Neural progenitor cell (in vitro differentiated cells): ENCODE measurements around the gene ANKS1B.

Experiments used
- EZH2 ChIP-seq: fragments of 200-600 bp; sonication (generic); IDR thresholded peaks from 2 replicates; pipeline ENCODE4 v1.6.1; 2017; ENCODE audit warnings: antibody characterized with exemption, mild to moderate bottlenecking, moderate library complexity
- EZH2phosphoT487 ChIP-seq: fragments of 200-600 bp; sonication (generic); IDR thresholded peaks from 2 replicates; pipeline ENCODE4 v1.6.1; 2017; ENCODE audit warnings: antibody characterized with exemption
- TF ChIP-seq, protein P1 (sequence below): fragments of 200-600 bp; sonication (generic); IDR thresholded peaks from 2 replicates; pipeline ENCODE4 v1.5.1; 2017; ENCODE audit warnings: antibody characterized with exemption, mild to moderate bottlenecking

DNA sequence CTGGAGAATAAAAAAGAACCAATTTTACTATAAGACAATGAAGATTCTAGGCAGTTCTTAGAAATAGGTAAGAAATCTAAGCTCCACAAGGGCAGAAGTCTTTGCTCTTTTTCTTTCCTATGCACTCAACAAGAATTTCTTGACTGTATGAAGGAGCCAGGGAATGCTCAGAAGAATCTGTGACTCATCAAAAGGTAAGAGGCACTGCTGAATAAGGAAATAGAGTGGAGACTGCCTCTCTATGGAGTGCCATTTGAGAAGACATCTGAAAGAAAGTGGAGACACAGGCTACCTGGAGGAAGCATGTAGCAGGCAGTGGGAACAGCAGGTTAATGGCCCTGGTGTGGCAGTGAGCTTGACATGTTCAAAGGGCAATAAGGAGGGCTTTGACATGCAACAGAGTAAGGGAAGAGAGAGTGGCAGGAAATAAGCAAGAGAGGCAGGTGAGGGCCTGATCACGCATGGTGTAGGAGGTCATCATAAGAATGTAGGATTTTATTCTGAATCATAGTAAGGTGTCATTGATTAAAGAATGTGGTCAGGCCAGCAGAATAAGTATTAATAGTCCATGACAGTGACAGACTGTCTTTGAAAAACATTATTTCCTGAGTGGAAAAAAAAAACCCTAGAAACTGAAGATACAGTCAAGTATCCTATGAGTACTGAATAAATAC, 783.9 kb downstream of the ANKS1B start:
- TF ChIP-seq, protein P1, sequence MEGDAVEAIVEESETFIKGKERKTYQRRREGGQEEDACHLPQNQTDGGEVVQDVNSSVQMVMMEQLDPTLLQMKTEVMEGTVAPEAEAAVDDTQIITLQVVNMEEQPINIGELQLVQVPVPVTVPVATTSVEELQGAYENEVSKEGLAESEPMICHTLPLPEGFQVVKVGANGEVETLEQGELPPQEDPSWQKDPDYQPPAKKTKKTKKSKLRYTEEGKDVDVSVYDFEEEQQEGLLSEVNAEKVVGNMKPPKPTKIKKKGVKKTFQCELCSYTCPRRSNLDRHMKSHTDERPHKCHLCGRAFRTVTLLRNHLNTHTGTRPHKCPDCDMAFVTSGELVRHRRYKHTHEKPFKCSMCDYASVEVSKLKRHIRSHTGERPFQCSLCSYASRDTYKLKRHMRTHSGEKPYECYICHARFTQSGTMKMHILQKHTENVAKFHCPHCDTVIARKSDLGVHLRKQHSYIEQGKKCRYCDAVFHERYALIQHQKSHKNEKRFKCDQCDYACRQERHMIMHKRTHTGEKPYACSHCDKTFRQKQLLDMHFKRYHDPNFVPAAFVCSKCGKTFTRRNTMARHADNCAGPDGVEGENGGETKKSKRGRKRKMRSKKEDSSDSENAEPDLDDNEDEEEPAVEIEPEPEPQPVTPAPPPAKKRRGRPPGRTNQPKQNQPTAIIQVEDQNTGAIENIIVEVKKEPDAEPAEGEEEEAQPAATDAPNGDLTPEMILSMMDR: no peak
- TF ChIP-seq EZH2 (no peak), EZH2phosphoT487 (no peak)
